HT-29 (cell line): ENCODE data around the gene NTN5. TPM values are rescaled to one million over a fixed set of nuclear protein-coding genes. Genes with fewer than 3 reads are reported as not detected.
A peak's percentile ranks its signal among the peaks of the same experiment; 100 is the strongest.
"Not testable (repeated sequence)": the region's sequence is repeated elsewhere in the genome, so short reads cannot be mapped to it uniquely, and the experiment has no call there.

Source experiments
- DNase-seq: peaks from one replicate; pipeline ENCODE4 v3.0.0-alpha.2; 2015; ENCODE audit warnings: low spot score
- total RNA-seq: library from RNA; depleted of rRNA; stranded (reverse); fragments of >200 nt; shearing (Covaris generic); gene quantifications from 2 replicates; pipeline ENCODE4 v1.2.3, GENCODE V29; 2014; rRNA removed

Gene NTN5, protein sequence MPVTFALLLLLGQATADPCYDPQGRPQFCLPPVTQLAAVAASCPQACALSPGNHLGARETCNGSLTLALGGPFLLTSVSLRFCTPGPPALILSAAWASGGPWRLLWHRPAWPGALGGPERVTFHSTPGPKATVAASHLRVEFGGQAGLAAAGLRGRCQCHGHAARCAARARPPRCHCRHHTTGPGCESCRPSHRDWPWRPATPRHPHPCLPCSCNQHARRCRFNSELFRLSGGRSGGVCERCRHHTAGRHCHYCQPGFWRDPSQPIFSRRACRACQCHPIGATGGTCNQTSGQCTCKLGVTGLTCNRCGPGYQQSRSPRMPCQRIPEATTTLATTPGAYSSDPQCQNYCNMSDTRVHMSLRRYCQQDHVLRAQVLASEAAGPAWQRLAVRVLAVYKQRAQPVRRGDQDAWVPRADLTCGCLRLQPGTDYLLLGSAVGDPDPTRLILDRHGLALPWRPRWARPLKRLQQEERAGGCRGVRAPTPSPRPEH
- total RNA-seq, result not detected in 2 replicates

DNA sequence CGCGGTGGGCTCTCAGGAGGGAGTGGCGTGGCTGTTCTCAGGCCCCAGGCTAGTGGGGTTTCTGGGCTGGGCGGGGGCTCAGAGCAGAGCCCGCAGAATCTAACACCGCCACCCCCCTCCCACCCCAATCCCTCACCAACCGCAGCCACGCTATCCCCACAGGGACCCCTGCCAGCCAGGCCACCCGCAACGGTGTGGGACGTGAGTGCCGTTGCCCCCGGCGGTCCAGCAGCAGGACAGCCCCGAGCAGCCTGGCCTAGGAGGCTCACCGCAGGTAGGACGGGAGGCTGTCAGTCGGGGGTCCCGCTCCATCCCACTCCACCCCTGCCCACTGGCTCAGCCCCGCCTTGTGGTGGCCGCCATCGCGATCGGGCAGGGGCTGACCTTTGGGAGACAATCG is at the start of gene NTN5:
TSS of gene NTN5 (minus strand) at position 24 of the 400 bp plus-strand sequence. CDS start 2,031 bp downstream, outside the sequence.
- DNase-seq, result no peak

DNA sequence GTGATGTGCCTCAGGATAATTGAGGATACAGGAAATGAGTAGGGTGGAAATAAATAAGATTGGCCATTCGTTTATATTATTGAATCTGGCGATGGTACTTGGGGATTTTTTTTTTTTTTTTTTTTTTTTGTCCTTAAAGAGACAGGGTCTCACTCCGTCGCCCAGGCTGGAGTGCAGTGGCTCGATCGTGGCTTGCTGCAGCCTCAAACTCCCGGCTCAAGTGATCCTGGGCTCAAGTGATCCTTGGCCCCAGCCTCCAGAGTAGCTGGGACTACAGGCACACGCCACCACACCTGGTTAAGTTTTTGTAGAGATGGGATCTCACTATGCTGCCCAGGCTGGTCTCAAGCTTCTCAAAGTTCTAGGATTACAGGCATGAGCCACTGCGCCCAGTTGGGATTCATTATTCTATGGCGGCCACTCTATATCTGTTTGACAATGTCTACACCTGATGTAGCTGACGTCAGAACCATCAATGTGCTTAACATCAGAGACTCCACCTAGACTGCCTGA is 49.4 kb upstream of the NTN5 start:
- DNase-seq, result no peak

DNA sequence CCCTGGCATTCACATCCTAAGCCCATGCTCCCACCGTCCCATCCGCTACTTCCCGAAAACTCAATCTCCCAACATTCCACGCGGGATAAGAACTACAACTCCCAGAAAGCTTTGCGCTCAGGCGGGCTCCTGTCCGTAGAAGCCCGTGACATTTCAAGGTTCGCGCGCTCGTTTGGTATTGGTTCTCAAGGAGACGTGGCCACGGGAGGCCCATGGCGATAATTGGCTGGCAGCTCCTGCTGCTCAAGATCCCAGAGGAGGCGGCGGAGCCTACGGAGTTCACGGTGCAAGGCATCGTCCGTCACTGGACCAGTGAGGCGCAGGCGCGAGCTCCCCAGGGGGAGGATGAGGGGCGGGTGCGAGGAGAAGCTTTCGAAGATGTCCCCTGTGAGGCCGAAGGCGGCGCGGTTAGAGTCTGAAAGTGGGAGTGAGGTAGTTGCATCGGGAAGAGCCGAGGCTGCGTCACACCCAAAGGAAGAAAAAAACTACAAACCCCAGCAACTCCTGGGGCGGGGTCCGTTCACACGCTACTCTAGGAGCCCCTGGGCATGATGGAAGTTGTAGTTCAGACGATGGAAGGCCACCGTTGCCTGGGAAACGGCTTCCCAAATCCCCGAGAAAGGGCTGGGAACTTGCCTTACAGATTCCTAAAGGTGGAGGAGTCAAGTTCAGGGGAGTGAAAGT is 47.9 kb upstream of the NTN5 start:
- peak; percentile 100 for DNase-seq

DNA sequence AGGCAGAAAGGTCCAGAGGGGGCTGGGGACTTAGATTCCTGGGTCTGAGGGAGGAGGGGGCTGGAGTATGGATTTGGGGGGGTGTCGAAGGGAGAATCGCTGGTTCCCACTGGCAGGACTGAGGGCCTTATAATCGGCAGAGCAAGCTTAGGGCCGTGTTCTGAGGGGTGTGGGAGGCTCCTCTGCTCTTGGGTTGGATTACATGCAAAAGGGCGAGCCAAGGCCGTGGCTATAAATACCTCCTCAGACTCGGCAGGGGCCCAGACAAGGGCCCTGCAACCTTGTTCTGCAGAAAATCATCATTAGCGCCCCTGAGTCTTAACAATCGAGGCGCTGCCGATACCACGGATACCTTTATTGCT is 47.4 kb upstream of the NTN5 start:
- no peak for DNase-seq

DNA sequence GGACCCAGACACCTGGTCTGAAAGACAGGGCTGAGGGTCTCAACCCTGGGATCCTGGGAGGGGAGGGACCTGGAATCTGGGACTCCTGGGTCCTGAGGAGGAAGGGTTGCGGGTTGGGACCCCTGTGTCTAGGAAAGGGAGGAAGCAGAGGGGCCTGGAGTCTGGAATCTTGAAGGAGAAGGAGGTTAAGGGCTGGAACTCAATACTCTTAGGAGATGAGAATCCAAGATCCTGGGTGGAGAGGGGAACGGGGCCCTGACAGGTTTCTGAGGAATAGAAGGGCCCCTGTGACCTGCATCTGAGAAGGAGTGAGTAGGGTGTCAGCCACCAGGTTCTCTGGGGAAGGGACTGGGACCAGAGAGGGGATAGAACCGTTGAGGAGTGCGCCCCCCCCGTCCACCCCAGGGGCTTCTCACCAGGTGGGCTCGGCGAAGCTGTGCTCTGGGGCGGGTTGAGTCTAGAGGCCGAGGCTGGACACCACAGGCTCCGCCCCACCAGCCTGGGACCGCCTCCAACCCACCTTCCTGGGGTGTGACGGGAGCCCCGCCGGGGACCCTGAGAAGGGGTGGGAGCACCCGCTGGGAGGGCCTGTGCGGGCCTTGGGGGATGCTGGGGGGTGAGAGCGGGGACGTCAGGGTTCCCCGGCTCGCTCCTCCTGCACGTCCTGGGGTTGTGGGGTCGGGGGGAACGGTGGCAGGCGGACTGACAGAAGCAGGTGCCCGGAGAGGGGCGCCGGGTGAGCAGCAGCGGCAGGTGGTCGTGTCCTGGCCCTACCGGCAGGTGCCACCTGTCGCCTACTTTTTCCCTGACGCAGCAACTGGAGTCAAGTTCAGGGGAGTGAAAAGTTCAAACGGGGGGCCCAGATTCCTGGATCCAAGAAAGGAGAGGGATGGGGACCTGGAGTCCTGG is 46.7 kb upstream of the NTN5 start, which contains the start of gene MAMSTR:
TSS of gene MAMSTR (minus strand) at position 463 of the 909 bp plus-strand sequence. CDS start 694 bp downstream, outside the sequence.
- DNase-seq, result no peak

DNA sequence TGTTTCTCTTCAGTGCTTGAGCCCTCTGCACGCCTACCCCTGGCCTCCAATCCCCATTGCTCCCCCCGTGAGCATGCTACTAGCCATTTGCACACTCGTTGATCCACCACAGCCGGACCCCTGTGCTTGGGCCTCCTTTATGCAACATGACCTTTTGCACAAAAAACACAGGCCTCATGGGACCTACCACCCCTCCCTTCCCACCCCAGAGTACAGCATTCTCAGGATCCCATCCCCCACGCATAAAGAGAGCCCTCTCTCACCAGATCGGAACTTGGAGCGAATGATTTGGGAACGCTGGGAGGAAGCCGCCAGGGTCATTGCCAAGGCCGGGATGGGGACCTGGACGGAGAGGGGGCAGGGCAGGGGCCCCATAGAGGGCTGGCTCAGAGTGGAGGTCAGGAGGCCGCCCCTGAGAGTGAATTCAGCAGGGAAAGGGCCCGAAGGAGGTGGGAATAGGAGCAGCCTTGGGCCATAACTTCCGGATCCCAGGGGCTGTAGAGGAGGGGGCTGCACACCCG is 46.0 kb upstream of the NTN5 start:
- no peak for DNase-seq

DNA sequence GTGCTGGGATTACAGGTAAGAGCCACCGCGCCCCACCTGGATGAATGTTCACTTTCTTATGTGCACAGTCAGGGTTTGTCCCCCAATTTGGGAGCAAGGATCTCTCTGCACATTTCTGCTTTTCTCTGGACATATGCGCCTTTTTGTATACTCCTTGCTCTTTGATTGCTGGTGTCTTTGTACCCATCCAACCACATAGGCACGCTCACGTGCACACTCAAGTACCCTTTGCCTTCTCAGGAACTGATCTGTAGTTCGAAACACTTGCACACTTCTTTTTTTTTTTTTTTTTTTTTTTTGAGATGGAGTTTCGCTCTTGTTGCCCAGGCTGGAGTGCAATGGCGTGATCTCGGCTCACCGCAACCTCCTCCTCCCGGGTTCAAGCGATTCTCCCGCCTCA is 45.3 kb upstream of the NTN5 start:
- DNase-seq, result not testable (repeated sequence)

DNA sequence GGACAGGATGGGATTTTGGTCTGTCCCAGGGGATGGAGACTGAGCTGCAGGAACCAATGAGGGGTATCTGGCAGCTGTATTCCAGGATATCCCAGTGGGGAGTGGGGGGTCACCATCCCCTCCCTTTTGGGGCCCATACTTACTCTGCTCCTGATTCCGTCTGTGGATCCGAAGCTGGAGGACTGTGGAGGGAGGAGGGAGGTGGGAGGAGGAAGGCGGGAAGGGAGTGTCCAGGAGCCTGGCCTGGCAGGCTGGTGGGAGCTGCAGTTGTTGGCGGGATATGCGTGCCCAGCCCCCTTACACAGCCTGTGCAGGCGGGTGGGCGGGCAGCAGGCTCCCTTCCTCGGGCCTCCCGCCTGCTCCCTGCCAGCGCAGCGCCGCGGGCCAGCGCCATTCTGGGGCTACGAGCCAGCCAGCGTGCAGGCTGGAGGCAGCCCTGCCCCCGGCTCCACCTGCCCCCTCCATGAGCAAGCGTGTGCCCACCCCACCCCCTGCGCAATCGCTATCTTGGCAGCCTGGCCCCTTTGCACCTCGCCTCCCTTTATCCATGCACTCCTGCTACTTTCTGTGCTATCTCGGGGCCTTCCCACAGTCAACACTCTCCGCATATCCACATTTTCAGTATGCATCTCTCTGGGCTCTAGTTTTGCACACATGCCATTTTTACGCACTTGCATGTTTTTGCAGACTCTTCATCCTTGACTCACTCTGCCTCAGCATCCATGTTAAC is 43.9 kb upstream of the NTN5 start:
- no peak for DNase-seq

DNA sequence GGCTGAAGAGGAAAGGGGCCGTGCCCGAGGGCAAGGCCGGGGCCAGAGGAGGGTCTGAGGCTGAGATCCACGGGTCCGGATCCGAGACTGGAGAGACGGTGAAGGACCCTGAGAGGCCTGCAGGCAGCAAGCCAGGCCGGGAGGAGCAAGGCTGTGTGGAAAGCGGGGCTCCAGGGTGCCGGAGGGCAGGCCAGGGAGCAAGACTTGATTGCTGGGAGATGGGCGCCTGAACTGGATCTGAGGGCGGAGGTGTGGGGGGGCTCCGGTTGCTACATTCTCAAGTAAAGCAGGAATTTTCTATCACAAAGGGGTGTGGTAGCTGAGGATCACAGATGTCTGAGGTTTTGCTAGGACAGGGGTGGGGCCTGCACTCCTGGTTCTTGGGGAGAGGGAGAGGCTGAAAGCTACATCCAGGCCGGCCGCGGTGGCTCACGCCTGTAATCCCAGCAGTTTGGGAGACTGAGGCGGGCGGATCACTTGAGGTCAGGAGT is 42.9 kb upstream of the NTN5 start:
- no peak for DNase-seq

DNA sequence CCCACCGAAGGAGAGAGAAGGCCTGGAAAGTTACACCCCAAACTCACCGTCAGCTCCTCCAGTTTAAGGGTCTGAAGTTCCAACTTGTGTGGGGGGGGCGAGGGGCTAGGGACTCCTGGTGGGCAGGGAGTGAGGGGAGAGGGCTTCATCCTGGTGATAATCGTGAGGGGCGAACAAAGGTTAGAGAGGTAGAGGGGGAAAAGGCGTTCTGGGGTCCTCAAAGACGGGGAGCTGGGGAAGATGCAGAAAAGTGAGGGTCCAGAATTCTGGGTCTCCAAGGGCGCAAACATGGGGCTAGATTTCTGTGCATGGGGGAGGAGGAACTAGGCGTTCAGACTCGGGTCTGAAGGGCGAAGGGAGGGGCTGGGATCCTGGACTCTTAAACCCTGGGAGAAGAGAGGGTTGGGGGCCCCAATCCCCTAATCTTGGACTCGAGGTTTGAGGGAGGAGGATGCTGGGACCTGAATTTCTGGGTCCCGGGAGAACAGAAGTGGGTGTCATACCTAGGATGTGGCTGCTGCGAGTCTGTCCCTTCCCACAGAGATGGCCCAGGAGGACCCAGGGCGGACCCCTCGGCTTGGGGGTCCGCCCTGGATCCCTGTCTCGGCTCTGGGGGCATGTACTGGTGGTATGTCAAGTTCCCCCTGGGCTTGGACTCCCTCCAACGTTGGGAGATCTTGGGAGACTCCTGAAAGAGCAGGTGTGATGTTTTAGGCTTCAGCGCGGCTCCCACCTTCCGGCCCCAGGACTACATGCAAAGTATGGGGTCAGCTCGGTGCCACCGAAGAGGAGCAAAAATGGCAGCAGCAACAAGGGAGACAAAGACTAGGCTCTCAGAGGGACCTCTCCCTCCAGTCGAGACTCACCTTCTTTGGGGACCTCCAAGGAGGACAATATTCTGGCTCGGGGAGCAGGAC is 42.2 kb upstream of the NTN5 start:
- no peak for DNase-seq

DNA sequence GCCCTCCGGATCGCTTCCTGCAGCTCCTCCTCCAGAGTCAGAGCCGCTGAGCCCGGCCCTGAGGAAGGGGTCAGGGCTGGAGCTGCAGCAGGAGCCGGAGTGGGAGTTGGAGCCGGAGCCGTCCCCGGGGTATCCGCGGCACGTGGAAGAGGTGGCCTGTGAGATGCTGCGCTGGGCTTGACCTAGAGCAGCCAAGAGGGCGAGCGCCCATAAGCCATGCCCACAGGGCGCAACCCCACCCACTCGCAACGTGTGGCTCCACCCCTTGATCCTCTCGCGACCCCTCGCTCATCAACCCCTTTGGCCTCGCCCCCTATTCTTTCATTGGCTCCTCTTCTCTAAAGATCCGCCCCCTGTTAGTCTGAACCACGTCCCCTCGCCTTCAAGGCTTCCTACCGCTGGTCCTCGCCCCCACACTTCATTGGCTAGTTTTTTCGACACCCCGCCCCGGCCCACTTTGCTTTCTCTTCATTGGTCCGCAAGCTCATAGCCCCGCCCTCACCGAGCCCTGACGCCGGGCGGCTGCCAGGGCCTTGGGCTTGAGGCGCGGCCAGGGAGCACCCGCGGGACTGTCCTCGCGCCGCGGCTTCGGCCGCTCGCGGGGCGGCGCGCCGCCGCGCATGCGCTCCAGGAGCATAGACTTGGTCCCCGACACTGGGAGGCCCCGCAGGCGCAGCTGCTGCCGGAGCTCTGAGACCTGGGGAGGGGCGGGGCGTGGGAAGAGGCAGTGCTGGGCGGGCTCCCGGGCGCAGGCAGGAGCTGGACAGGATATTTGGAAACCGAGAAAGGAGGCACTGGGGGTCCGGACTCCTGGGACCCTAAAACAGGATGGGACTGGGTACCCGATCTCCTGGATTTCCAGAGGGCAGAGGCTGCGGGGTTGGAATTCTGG is 41.3 kb upstream of the NTN5 start:
- peak; percentile 100 for DNase-seq

DNA sequence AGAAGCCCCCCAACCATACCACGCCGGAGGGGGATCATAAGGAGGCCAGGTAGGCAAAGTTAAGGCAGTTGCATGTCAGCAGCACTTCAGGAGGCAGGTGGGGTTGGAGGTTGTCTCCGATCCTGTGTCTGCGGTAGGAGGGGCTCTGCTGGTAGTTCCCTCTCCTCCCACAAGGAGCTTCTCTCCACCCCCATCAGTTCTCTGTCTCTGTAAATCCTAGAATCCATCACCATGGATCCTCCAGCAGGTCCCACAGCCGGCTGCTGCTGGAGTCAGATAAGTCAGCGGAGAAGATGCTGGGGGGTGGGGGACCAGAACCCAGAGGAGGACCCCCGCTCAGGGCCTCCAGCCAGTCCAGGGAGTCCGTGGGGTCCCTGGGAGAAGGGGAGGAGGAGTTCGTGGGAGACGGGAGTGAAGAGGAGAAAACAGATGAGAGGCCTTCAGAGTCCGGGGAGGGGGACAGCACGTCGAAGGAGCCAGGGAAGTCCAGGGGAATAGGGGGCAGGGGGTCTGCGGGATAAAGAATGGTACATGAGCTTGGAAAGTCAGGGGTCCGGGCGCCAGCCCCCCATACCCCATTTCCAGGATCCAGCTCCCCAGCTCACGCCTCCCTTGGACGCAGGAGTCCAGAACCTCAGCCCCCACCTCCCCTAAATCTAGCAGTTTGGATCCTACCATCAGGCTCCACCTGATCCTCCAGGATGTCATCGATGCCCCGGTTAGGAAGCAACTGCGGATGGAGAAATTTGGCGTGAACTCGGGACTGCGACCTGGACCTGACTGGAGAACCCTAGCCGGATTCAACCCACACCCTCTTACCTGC is 40.4 kb upstream of the NTN5 start:
- DNase-seq, result peak; percentile 48

DNA sequence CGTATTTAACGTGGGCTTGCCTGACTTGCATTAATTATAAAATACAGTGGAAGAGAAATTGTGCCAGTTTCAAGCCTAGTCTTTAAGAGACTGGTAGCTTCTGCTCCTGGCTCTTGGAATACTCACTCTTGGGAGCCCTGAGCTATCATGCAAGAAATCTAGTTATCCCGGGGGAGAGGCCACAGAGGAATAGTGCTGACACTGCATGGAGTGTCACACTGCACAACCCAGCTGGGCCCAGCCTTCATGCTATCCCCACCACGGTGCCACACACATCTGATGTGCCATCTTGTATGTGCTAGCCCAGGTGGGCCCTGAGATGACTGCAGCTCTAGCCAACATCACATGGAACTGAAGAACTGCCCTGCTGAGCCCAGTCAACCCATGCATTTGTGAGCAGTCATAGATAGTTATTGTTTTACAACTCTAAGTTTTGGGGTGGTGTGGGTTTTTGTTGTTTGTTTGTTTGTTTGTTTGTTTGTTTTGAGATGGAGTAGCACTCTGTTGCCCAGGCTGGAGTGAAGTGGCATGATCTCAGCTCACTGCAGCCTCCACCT is 38.4 kb upstream of the NTN5 start:
- no peak for DNase-seq

DNA sequence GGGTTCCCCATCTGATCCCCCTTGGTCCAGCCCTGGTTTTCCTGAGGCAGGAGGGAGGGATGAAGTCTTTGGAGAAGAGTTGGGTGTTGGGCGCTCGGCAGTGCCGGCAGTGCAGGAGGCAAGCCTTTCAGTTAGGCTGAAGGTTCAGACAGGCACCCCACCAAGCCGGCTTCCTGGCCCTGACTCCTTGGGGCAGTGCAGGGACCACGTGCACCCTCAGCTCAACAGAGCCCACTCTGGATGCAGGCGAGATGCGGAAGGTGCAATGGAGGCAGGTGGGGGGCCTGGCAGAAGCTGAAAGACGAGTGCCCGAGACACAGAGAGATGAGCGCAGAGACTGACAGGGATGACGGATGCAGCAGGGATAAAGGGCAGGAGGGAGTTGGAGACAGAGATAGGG is 35.7 kb upstream of the NTN5 start:
- no peak for DNase-seq

DNA sequence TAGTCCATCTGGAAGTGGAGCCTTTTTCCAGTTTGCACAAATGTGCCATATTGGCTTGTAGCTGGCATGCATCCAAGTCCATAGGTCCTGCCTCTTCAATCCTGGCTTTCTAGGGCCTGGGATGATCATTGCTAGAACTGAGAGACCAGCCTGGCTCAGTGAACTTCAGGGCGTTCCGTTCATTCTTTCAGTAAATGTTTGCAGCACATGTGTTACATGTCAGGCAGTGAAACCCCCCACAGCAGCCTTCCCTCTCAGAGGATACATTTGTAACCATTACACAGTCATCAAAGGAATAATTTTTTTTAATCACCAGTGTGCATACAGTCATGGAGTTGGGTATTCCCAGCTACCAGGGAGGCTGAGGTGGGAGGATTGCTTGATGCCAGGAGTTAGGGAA is 32.6 kb upstream of the NTN5 start:
- DNase-seq, result no peak

DNA sequence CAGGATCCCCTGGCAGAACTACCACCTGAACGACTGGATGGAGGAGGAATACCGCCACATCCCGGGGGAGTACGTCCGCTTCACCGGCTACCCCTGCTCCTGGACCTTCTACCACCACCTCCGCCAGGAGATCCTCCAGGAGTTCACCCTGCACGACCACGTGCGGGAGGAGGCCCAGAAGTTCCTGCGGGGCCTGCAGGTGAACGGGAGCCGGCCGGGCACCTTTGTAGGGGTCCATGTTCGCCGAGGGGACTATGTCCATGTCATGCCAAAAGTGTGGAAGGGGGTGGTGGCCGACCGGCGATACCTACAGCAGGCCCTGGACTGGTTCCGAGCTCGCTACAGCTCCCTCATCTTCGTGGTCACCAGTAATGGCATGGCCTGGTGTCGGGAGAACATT is 30.5 kb upstream of the NTN5 start:
- no peak for DNase-seq

DNA sequence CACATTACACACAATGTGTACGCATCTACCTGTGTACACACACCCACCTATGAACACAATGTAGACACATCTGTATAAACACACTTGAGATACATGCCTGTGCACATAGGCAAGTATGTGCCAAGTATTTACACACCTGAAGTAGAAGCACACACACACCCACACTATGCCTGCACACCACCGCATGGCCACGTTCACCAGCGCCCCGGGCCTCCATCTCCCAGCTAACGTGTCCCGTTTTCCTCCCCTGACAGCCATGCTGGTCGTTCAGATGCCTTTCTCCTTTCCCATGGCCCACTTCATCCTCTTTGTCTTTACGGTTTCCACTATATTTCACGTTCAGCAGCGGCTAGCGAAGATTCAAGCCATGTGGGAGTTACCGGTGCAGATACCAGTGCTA is 29.9 kb upstream of the NTN5 start:
- no peak for DNase-seq
